IgD-negative memory B cell (primary cell): ENCODE measurements around the gene EHMT2. TPM values are rescaled to one million over a fixed set of nuclear protein-coding genes. Genes with fewer than 3 reads are reported as not detected.
"Not testable (repeated sequence)": the region's sequence is repeated elsewhere in the genome, so short reads cannot be mapped to it uniquely, and the experiment has no call there.

Source experiments
- H3K27ac Mint-ChIP-seq, 3 donors: one replicate each; pipeline ENCODE4 v1.8.0; 2020 to 2022; ENCODE audit warnings: mild to moderate bottlenecking in 3 of 3, mixed read lengths in 3 of 3, moderate library complexity in 1 of 3
- H3K27me3 Mint-ChIP-seq: one replicate; pipeline ENCODE4 v1.8.0; 2021; ENCODE audit warnings: mixed read lengths
- H3K36me3 Mint-ChIP-seq: one replicate; pipeline ENCODE4 v1.8.0; 2020; ENCODE audit warnings: mild to moderate bottlenecking, mixed read lengths
- H3K4me1 Mint-ChIP-seq, 3 donors: one replicate each; pipeline ENCODE4 v1.8.0; 2020 to 2022; ENCODE audit warnings: mixed read lengths in 3 of 3, mild to moderate bottlenecking in 1 of 3
- H3K4me3 Mint-ChIP-seq, 4 donors: one replicate each; pipeline ENCODE4 v1.8.0; 2020 to 2022; ENCODE audit warnings: mild to moderate bottlenecking in 4 of 4, mixed read lengths in 4 of 4, moderate library complexity in 3 of 4
- H3K9me3 Mint-ChIP-seq, 3 donors: one replicate each; pipeline ENCODE4 v1.8.0; 2020 to 2021; ENCODE audit warnings: mixed read lengths in 3 of 3, mild to moderate bottlenecking in 1 of 3
- polyA plus RNA-seq: library from polyadenylated mRNA; unstranded; fragments of 300-500 nt; fragmentation: Illumina TruSeq; gene quantifications from one replicate; pipeline ENCODE4 v1.2.3, GENCODE V29; 2021

Gene EHMT2
- polyA plus RNA-seq, 1 donor from 2014 or later = 49.3 TPM

DNA sequence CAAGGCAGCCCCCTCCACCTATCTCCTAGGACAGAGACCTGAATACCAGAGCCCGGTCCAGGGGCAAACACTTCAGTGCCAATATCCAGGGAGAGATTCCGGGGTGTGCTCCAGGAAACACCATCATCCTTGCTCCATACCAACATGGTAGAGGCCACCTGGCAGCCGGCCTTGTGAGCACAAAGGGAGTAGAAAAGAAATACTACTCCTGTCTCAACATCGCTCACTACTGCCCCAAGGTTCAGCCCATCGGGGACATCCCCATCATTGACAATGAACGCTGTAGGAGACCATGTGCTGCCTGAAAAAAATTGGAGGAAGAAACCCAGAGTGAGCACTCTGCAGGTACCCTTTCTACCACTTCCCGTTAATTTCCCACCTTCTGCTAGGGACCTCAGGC, 36.3 kb downstream of the EHMT2 start:
- Mint-ChIP-seq H3K27ac (peak overlapping the region in 1 of 3 donors; percentile 85), H3K4me1 (peaks cover 13 to 17% (median 14%) of the 10 kb centered on the region in 3 donors), H3K36me3 (peaks cover 5% of the 10 kb centered on the region), H3K4me3 (peak overlapping the region in 2 of 4 donors; percentile 85 to 95), H3K9me3 (no peaks in the 10 kb centered on the region), H3K27me3 (no peaks in the 10 kb centered on the region)

DNA sequence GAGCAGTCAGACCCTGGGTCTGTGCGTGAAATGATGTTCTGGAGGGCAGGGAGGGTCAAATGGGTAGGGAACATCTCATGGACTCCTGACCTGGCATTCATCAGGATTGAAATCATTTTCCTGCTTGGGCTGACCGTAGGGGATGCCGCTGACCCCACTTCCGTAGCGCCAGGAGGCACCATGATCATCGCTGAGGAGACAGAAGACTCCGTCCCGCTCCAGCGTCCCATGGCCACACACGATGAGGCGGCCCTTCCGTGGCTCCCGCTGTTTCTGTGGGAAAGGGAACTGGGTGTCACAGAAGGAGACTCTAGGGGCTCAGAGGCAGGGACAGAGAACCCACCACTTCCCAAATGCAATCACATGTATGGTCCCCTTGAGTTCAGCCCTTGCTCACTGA, 37.1 kb downstream of the EHMT2 start:
- Mint-ChIP-seq H3K36me3 (peaks cover 5% of the 10 kb centered on the region), H3K9me3 (no peaks in the 10 kb centered on the region), H3K4me1 (peaks cover 13 to 17% (median 14%) of the 10 kb centered on the region in 3 donors), H3K27me3 (no peaks in the 10 kb centered on the region), H3K4me3 (peak overlapping the region in 2 of 4 donors; percentile 49 to 71), H3K27ac (peak overlapping the region in 2 of 3 donors; percentile 40 to 68)

DNA sequence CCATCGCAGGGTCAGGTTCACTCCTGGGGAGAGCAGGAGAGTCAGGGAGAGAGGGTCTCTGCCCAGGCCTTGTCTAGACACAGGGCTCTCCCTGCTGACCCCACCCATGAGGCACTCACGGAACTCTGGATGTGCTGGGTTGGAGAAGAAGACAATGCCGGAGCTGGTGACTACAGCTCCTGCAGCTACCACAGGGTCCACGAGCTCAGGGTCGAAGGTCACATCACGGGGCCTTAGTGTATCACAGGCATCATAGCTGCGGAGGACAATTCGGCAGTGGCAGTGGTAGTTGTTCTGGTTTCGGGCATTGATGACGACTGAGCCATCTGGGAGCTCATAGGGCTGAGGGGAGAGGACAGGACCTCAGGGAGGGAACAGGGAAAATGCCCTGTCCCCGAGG, 37.6 kb downstream of the EHMT2 start:
- Mint-ChIP-seq H3K27ac (peak overlapping the region in 2 of 3 donors; percentile 40 to 68), H3K4me1 (peaks cover 13 to 17% (median 14%) of the 10 kb centered on the region in 3 donors), H3K36me3 (peaks cover 5% of the 10 kb centered on the region), H3K4me3 (peak overlapping the region in 2 of 4 donors; percentile 49 to 71), H3K9me3 (no peaks in the 10 kb centered on the region), H3K27me3 (no peaks in the 10 kb centered on the region)

DNA sequence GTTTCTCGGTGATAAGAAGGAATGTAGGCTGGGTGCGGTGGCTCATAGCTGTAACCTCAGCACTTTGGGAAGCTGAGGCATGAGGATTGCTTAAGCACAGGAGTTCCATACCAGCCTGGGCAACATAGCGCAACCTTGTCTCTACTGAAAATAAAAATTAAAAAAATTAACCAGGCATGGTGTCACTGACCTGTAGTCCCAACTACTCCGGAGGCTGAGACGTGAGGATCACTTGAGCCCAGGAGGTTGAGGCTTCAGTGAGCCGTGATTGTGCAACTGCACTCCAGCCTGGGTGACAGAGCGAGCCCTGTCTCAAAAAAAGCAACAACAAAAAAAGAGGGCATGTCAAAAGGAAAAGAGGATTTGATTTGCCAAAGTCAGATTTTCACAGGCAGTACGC, 38.8 kb downstream of the EHMT2 start:
- Mint-ChIP-seq H3K27ac (no peak overlapping the region), H3K4me1 (peaks cover 10 to 16% (median 11%) of the 10 kb centered on the region in 3 donors), H3K27me3 (no peaks in the 10 kb centered on the region), H3K36me3 (peaks cover 5% of the 10 kb centered on the region), H3K9me3 (no peaks in the 10 kb centered on the region), H3K4me3 (peak overlapping the region in 1 of 4 donors; percentile 50)

DNA sequence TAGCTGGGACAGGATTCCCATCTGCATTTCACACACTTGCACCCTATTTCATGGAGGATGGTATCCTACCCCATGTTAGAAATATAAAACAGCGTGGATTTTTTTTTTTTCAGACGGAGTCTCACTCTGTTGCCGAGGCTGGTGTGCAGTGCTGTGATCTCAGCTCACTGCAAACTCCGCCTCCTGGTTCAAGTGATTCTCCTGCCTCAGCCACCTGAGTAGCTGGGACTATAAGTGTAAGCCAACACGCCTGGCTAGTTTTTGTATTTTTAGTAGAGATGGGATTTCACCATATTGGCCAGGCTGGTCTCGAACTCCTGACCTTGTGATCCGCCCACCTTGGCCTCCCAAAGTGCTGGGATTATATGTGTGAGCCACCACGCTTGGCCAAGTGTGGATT, 39.7 kb downstream of the EHMT2 start:
- H3K4me3 Mint-ChIP-seq, H3K9me3 Mint-ChIP-seq, H3K36me3 Mint-ChIP-seq, H3K27ac Mint-ChIP-seq, H3K27me3 Mint-ChIP-seq: not testable (repeated sequence)
- peaks cover 6 to 13% (median 6%) of the 10 kb centered on the region in 3 donors for H3K4me1 Mint-ChIP-seq

DNA sequence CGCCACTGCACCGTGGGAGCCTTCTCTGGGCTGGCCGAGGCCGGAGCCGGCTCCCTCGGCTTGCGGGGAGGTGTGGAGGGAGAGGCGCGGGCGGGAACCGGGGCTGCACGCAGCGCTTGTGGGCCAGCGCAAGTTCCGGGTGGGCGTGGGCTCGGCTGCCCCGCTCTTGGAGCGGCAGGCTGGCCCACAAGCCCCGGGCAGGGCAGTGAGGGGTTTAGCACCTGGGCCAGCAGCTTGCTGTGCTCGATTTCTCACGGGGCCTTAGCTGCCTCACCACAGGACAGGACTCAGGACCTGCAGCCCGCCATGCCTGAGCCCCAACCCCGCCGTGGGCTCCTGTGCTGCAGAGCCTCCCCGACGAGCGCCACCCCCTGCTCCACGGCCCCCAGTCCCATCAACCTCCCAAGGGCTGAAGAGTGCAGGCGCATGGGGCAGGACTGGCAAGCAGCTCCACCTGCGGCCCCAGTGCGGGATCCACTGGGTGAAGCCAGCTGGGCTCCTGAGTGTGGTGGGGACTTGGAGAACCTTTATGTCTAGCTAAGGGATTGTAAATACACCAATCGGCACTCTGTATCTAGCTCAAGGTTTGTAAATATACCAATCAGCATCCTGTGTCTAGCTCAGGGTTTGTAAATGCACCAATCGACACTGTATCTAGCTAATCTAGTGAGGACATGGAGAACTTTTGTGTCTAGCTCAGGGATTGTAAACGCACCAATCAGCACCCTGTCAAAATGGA, 45.3 kb downstream of the EHMT2 start:
- not testable (repeated sequence) for H3K9me3 Mint-ChIP-seq, H3K4me1 Mint-ChIP-seq, H3K36me3 Mint-ChIP-seq, H3K4me3 Mint-ChIP-seq, H3K27ac Mint-ChIP-seq, H3K27me3 Mint-ChIP-seq

DNA sequence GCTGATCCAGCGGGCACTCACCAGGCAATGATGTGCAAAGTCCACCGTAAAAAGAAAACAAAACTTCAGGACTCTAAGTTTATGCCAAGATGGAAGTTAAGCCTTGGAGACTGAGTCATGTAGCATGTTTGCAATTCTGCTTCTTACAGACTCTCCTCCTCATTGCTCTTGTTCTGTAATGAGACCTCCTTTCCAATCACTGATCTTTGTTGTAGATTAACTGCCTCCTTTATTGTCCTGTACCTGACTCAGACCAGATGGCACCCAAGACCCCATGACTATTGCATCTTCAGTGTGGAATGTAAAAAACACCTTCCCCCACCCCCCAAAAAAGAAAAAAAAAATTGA, 46.0 kb downstream of the EHMT2 start:
- H3K9me3 Mint-ChIP-seq = no peaks in the 10 kb centered on the region
- peaks cover 5% of the 10 kb centered on the region for H3K36me3 Mint-ChIP-seq
- no peaks in the 10 kb centered on the region for H3K27me3 Mint-ChIP-seq
- no peak overlapping the region for H3K4me3 Mint-ChIP-seq
- H3K27ac Mint-ChIP-seq = no peak overlapping the region
- no peaks in the 10 kb centered on the region for H3K4me1 Mint-ChIP-seq

DNA sequence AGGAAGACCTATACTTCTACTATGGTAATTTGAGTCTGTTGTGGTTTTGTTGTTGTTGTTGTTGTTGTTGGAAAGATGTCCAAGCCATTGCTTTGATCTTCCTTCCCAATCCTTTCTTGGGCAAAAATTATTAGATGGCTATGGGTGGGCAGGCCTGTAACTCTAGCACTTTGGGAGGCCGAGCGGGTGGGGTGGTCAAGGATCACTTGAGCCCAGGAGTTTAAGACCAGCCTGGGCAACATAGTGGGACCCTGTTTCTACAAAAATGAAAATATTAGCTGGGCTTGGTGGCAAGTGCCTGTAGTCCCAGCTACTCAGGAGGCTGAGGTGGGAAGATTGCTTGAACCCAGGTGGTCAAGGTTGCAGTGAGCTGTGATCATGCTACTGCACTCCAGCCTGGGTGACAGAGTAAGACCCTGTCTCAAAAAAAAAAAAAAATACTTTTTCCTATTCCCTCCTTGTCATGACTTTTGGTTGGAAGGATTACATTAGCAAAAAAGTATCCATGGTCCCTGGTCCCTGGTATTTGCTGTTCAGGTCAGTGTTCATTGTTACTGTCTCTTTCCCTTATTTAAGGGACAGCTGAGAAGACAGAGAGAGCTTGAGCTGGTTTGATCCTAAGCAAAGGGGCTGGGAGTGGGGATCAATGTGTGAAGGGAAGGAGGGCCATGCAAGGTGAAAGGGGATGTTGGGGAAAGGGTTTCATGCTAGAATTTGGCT, 46.6 kb downstream of the EHMT2 start:
- Mint-ChIP-seq H3K4me1 (no peaks in the 10 kb centered on the region), H3K27me3 (no peaks in the 10 kb centered on the region), H3K27ac (no peak overlapping the region), H3K9me3 (no peaks in the 10 kb centered on the region), H3K36me3 (peaks cover 5% of the 10 kb centered on the region), H3K4me3 (no peak overlapping the region)

DNA sequence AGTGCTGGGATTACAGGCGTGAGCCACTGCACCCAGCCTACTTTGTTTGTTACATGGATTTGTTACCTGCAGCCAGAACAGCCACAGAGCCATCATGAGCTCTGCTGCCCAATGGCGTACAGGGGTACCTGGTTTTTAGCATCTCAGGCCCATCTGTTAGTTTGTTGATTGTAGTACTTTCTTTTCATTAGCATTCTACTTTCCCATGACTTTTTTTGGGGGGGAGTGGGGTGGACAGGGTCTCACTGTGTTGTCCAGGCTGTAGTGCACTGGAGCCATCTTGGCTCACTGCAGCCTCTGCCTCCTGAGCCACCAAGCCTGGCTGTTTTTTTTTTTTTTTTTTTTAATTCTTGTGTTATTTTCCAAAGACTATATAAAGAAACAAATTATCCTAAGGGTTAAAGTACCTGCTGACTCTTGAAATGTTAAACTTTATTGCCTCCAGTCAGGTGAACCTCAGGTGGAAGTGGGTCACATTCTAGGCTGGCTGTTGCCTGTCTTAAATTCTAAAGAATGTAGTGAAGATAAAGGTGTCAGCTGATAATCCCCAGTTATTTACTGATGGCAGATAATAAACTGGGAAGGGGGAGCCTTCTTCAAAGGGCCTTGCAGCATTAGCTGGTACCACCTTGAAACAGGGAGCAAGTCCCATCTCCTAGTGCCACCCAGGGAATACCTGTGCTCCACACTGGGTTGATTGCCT, 50.1 kb downstream of the EHMT2 start:
- H3K4me1 Mint-ChIP-seq = peaks cover 0 to 1% (median 0%) of the 10 kb centered on the region in 3 donors
- H3K27me3 Mint-ChIP-seq = no peaks in the 10 kb centered on the region
- H3K9me3 Mint-ChIP-seq = no peaks in the 10 kb centered on the region
- peaks cover 3% of the 10 kb centered on the region for H3K36me3 Mint-ChIP-seq
- no peak overlapping the region for H3K4me3 Mint-ChIP-seq
- H3K27ac Mint-ChIP-seq = no peak overlapping the region

DNA sequence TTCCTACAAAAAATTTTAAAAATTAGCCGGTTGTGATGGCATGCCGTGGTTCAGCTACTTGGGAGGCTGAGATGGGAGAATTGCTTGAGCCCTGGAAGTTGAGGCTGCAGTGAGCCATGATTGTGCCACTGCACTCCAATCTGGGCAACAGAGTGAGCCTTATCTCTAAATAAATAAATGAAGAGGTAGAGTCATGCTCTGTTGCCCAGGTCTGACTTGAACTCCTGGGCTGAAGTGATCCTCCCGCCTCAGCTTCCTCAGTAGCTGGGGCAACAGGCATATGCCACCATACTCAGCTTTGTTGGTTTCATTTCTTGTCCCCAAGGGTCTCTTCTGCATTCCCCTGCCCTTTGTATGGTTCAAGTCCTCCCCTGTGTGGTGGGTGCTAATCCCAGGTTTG, 53.0 kb downstream of the EHMT2 start:
- Mint-ChIP-seq H3K9me3 (no peaks in the 10 kb centered on the region), H3K4me3 (no peak overlapping the region), H3K36me3 (peaks cover 2% of the 10 kb centered on the region), H3K4me1 (peaks cover 0 to 1% (median 0%) of the 10 kb centered on the region in 3 donors), H3K27ac (no peak overlapping the region), H3K27me3 (no peaks in the 10 kb centered on the region)

DNA sequence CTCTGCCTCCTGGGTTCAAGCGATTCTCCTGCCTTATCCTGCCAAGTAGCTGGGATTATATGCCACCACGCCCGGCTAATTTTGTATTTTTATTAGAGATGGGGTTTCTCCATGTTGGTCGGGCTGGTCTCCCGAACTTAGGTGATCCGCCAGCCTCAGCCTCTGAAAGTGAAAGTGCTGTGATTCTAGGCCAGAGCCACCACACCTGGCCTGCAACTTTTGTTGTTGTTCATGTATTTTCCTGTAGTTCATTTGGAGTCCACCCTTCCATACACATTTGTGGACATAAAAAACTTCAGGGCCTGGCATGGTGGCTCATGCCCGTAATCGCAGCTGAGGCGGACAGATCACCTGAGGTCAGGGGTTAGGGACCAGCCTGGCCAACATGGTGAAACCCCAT, 55.4 kb downstream of the EHMT2 start:
- Mint-ChIP-seq H3K4me1 (peaks cover 9 to 12% (median 10%) of the 10 kb centered on the region in 3 donors), H3K9me3 (no peaks in the 10 kb centered on the region), H3K4me3 (no peak overlapping the region), H3K36me3 (peaks cover 2% of the 10 kb centered on the region), H3K27ac (peak overlapping the region in 1 of 3 donors; percentile 67), H3K27me3 (no peaks in the 10 kb centered on the region)

DNA sequence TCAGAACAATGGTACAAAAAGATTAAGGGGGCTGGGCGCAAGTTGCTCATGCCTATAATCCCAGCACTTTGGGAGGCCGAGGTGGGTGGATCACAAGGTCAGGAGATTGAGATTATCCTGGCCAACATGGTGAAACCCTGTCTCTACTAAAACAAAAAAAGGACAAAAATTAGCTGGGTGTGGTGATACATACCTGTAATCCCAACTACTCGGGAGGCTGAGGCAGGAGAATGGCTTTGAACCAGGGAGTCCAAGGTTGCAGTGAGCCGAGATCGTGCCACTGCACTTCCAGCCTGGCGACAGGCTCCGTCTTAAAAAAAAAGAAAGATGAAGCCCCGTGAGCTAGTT, 57.7 kb downstream of the EHMT2 start:
- Mint-ChIP-seq H3K4me3 (peak overlapping the region in 1 of 4 donors; percentile 59), H3K27ac (peak overlapping the region in 1 of 3 donors; percentile 54), H3K4me1 (peaks cover 18 to 30% (median 20%) of the 10 kb centered on the region in 3 donors)
- H3K36me3 Mint-ChIP-seq, H3K9me3 Mint-ChIP-seq, H3K27me3 Mint-ChIP-seq: not testable (repeated sequence)

DNA sequence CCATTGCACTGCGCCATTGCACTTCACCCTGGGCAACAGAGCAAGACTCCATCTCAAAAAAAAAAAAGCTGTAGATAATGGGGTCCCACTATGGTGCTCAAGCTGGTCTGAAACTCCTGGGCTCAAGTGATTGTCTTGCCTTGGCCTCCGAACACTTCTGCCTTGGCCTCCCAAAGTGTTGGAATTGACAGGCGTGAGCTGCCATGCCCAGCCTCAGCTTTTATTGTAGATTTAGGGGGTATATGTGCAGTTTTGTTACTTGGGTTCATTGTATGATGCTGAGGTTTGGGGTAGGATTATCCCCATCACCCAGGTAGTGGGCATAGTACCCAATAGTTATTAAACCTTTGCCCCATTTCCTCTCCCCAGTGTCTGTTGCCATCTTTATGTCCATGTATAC, 58.5 kb downstream of the EHMT2 start:
- H3K4me3 Mint-ChIP-seq = peak overlapping the region in 3 of 4 donors; percentile 26 to 76 (median 59)
- no peaks in the 10 kb centered on the region for H3K9me3 Mint-ChIP-seq
- peaks cover 17 to 31% (median 28%) of the 10 kb centered on the region in 3 donors for H3K4me1 Mint-ChIP-seq
- H3K27ac Mint-ChIP-seq = peak overlapping the region in 2 of 3 donors; percentile 39 to 54
- peaks cover 2% of the 10 kb centered on the region for H3K36me3 Mint-ChIP-seq
- no peaks in the 10 kb centered on the region for H3K27me3 Mint-ChIP-seq

DNA sequence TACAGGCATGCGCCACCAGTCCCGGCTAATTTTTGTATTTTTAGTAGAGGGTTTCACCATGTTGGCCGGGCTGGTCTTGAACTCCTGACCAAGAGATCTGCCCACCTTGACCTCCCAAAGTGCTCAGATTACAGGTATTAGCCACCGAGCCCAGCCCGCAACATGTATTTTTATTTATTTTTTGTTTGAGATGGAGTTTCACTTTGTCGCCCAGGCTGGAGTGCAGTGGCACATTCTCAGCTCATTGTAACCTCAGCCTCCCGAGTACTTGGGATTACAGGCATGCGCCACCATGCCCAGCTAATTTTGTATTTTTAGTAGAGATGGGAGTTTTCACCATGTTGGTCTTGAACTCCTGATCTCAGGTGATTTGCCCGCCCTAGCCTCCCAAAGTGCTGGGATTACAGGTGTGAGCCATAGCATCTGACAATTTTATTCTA, 59.4 kb downstream of the EHMT2 start:
- Mint-ChIP-seq H3K4me3 (peak overlapping the region in 3 of 4 donors; percentile 95 to 97 (median 95)), H3K4me1 (peaks cover 18 to 31% (median 28%) of the 10 kb centered on the region in 3 donors), H3K27ac (peak overlapping the region in 2 of 3 donors; percentile 98 to 99)
- H3K27me3 Mint-ChIP-seq, H3K9me3 Mint-ChIP-seq, H3K36me3 Mint-ChIP-seq: not testable (repeated sequence)
